Left forelimb (tissue), 1 donor: ENCODE data around the gene HYI.
"Not testable (repeated sequence)": the region's sequence is repeated elsewhere in the genome, so short reads cannot be mapped to it uniquely, and the experiment has no call there.

Experiments
- DNase-seq: peaks from one replicate; pipeline ENCODE4 v3.0.0-alpha.2; 2018; ENCODE audit warnings: low spot score

HYI gene

DNA sequence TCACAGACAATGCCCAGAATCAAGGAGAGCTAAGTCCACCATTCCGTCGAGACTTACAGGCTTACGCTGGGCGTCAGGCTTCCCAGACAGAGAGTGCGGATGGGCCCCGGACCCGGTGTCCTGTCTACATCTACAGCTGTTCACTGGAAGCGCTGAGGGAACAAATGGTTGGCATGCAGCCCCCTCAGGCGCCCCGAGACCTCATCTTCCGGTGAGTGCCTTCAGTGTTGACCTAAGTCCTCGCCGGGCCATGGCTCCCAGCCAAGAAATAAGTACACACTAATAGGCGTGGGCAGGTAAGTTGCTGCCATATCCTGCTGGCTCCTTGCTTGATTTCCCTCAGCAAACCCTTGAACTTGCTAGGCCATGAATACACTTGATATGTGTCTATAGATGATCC, 26.2 kb downstream of the HYI start:
- DNase-seq, result no peak

DNA sequence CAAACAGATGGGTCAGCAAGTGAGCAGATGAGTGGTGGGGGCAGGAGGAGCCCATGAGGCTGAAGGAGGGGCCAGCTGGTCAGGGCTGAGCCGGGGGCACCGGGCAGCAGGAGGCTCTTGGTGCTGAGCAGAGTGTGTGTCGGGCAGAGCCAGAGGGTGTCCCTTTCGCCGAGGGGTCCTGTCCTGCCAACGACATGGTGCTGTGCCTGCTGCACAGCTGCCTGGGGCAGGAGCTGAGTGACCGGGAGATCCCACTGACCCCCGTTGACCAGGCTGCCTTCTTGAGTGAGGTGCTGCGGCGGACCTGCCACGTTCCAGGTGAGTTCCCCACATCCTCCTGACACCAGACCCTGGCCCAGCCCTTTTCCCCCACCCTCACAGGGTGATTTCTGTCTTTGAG, 27.5 kb downstream of the HYI start:
- DNase-seq, result no peak

DNA sequence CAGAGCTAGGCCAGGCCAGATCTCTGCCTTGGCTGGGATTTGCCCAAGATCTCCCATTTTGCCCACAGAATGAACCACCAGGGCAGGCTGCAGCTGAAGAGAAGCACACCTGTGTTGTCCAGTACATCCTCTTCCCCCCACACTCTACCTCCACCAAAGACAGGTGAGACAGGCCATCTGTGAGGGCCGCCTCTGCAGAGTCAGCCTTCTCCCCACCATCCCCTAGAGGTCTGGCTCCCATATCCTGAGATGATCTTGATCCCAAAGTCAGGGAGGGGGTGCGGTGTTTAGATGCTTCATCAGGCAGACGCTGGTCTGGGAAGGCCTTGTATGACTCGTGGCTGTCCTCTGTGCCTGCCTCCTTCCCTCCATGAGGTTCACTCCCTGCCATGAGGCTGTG, 28.7 kb downstream of the HYI start:
- no peak for DNase-seq

DNA sequence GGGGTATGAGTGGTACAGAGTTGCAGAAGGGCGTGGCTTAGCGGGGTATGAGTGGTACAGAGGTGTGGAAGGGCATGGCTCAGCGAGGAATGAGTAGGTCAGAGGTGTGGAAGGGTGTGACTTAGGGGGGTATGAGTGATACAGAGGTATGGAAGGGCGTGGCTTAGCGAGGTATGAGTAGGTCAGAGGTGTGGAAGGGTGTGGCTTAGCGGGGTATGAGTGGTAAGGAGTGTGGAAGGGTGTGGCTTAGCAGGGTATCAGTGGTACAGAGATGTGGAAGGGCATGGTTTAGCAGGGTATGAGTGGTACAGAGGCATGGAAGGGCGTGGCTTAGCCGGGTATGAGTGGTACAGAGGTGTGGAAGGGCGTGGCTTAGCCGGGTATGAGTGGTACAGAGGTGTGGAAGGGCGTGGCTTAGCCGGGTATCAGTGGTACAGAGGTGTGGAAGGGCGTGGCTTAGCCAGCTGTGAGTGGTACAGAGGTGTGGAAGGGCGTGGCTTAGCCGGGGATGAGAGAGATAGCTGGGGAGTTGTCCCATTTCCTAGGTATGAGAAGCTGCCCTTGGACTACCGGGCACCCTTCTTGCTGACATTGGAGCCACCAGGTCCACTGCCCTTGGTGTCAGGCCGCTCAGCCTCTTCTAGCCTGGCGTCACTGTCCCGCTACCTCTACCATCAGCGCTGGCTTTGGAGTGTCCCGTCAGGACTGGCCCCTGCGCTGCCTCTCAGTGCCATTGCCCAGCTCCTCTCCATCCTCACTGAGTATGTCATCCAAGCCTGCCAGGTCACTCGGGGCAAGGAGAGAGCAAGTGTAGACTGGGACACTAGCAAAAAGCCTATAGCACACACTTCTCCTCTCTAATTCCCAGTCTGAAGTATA, 29.8 kb downstream of the HYI start:
- no peak for DNase-seq

DNA sequence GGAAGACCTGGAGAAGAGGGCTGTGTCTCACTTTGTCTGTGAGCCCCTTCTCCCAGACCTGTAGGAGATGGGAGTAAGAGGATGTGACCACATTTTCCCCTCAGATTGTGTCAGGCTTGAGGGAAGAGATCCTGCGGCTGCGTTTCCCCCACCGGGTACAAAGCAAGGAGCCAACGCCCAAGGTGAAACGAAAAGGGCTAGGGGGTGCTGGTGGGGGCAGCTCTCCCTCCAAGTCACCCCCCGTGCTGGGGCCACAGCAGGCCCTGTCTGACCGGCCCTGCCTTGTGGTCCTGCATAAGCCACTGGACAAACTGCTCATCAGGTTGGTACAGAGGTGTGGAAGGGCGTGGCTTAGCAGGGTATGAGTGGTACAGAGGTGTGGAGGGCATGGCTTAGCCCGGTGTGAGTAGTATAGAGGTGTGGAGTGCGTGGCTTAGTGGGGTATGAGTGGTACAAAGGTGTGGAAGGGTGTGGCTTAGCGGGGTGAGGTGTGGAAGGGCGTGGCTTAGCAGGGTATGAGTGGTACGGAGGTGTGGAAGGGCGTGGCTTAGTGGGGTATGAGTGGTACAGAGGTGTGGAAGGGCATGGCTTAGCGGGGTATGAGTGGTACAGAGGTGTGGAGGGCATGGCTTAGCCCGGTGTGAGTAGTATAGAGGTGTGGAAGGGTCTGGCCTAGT, 30.6 kb downstream of the HYI start:
- DNase-seq, result no peak

DNA sequence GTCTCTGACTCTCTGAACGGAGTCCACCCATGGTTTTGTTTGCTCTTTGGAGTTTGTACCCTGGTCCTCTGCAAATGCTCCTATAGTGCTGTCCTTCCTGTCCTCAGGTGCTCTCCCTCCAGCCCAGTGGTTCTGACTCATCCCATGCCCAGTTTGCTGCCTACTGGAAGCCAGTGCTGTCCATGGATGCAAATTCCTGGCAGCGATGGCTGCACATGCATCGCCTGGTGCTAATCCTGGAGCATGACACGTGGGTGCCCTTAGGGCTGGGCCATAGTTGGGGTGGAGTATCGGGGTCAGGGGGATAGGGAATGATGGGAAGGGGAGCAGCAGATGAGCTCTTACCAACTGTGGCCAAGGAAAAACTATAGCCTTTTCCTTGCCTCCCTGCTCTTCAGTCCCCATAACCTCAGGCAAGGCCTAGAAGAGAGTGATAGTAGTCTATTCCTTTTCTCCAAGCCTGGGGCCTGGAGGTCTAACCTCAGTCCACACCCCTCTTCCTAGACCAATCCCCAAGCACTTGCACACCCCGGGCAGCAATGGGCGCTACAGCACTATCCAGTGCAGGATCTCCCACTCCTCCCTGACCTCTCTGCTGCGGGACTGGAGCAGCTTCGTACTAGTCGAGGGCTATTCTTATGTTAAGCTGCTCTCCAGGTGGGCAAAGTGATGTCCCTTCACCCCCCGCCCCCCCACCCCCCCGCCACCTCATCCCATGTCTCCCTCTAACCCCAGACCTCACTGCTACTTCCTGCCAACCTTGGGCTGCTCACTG, 31.6 kb downstream of the HYI start:
- no peak for DNase-seq

DNA sequence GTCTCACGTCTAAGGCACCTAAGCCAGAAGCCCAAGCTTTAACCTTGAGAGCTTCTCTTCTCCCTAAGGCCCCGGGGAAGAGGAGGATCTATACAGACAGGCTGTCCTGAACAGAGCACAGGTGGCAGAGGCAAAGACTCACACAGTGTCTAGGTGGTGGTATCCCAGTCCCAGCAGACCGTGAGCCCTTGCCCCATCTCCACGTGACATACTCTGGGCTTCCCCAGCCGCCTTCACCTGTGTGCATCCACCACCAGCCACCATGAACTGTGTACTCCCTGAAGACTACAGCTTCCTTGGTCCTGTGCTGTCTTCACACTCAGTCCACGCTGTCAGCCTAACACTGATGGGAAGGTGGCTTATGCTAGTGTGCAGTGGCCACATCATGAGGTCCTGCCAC, 32.3 kb downstream of the HYI start:
- no peak for DNase-seq

DNA sequence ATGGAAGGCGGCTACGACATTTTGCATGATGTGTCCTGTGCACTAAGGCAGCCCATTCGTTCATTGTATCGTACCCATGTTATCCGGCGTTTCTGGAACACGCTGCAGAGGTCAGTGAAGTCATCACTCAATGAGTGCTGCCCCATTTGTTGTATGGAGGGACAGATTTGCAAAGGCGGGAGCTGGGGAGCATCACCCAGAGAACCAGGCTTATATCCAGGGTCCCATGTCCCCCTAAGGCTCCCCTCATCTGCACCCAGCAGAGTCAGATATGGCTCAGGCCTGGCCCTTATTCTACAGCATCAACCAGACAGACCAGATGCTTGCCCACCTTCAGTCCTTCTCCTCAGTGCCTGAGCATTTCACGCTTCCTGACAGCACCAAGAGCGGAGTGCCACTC, 32.9 kb downstream of the HYI start:
- no peak for DNase-seq

DNA sequence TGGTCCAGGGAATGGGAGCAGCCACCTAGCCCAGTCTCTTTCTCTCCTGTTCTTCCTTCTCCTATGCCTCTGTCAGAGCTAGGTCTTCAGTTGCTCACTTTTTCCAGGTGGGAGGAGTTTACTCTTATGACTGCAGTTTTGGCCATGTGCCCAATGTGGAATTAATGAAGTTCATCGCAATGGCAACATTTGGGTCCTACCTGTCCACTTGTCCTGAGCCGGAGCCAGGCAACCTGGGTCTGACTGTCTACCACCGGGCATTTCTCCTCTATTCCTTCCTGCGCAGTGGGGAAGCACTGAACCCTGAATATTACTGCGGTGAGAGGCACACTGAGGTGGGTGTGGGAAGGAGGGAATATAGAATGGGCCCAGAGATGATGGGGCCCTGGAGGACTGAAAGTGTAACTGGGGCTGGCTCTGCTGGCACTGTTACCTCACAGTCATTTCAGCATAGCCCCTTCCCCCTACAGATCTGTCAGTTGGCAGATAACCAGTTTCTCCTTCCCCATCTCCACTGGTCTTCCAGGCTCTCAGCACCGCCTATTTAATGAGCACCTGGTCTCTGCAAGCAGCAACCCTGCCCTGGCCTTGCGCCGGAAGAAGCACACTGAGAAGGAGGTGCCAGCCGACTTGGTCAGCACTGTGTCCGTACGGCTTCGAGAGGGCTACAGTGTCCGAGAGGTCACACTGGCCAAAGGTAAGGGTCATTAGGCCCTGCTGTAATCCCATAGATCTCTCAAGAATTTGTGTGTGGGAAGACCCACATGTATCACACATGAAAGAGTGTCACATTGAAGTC, 33.9 kb downstream of the HYI start:
- DNase-seq, result no peak

DNA sequence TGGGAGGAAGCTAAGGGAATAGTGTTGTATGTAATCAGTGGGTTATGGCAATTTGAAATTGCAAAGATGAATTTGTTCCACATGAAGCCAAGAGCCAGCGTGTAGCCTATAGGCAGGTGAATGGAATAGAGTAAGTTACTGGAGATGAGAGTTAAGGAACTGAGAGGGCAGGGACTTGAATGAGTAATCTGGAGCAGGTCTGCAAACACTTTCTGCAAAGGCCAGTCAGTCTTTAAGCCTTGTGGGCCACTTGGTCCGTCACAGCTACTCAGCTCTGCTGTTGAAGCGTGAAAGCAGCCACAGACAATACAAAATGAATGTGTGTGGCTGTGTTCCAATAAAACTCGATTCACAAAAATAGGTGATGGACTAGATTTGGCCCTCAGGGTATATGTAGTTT, 34.9 kb downstream of the HYI start:
- DNase-seq, result no peak

DNA sequence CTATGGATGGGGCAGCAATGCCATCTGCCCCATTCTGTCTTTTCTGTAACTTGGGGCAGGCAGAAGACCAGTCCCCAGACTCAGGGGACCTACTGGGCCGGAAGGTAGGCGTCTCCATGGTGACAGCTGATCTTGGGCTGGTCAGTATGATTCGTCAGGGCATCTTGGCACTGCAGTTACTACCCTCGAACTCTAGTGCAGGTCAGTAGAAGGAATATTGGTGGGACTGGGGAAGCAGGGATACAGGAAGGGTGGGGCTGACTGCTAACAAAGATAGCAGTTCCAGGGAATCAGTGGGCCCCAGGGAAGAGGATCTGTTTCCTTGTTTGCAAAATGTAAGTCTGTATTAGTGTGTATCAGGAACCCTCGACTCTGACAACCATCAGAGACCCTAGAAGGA, 37.8 kb downstream of the HYI start:
- DNase-seq, result no peak

DNA sequence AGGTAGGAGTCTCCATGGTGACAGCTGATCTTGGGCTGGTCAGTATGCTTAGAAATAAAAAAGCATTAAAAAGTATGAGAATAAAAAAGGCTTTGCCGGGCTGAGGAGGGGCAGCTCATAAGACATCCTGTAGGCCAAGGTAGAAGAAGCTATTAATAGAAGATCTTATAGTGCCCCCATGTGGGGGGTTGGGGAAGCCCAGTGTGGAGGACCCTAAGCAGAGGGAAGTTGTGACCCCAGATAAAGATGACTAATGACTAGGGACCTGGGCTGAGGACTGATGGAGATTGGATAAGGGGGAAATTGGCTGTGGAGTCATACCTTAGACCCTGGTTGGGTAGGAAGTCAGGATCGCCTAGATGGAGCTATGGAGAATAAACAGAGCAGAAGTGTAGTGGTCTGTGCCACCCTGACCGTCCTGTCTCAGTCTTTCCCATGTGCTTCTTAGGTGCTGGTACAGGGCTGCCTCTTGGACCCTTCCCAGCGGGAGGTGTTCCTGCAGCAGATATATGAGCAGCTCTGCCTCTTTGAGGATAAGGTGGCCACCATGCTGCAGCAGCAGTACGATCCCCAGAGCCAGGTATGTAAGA, 39.0 kb downstream of the HYI start:
- DNase-seq, result no peak

DNA sequence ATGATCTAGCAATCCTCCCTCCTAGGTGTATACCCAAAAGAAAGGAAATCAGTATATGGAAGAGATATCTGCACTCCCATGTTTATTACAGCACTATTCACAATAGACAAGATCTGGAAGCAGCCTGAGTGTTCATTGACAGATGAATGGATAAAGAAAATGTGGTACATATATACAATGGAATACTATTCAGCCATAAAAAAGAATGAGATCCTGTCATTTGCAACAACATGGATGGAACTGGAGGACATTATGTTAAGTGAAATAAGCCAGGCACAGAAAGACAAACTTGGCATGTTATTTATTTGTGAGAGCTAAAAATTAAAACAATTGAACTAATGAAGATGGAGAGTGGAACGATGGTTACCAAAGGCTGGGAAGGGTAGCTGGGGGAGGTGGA, 40.3 kb downstream of the HYI start:
- DNase-seq, result not testable (repeated sequence)

DNA sequence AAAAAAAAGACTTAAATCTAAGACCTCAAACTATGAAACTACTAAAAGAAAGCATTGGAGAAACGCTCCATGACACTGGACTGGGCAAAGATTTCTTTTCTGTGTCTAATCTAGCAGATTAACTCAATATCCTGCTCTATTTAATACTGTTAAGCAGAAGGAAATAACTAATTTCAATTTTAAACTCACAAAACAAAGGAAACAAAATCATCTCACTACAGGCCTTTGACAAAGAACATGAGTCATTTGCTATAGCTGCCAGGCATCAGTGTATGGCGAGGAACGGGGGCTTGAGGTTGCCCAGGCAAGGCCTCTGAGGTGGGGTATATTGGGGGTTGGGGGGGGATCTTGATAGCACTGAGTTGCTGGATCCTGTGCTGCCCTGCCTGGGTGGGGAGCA, 43.2 kb downstream of the HYI start:
- DNase-seq, result no peak

DNA sequence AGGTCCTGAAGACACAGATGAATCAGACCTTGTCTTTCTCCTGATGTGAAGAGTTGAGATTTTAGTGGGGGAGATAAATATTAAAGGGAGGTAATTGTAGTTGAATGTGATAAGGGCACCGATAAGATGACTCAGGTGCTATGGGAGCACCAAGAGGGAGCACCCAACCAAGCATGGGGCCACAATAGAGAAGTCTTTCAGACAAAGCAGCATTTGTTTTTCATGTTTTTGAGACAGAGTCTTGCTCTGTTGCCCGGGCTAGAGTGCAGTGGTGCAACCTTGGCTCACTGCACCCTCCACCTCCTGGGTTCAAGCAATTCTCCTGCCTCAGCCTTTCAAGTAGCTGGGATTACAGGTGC, 47.9 kb downstream of the HYI start:
- DNase-seq, result no peak

DNA sequence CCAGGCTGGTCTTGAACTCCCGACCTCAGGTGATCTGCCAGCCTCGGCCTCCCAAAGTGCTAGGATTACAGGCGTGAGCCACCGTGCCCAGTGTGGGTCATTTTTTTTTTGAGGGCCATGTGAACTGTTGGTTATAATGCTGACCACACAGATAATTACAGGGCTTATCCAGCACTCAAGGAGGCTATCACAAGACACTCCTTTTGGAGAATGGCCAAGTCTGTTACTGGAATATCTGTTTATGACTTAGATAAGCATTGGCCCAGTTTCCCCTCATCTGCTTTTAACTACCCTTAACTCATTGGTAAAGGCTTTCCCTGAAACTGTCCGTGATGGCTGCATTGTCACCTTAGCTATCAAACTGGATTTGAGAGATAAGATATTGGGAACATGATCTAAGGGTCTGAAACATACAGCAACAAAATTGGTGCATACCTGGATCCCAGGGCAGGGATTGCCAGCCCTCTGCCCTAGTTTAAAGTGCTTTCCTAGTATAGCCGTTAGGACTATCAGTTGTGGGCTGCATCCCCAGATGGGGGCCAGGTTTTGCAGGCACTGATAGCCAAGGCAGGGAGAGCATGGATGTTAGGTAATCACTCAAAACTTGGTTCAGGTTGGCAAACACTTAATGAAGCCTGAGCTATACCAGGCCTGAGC, 48.4 kb downstream of the HYI start:
- DNase-seq, result no peak

DNA sequence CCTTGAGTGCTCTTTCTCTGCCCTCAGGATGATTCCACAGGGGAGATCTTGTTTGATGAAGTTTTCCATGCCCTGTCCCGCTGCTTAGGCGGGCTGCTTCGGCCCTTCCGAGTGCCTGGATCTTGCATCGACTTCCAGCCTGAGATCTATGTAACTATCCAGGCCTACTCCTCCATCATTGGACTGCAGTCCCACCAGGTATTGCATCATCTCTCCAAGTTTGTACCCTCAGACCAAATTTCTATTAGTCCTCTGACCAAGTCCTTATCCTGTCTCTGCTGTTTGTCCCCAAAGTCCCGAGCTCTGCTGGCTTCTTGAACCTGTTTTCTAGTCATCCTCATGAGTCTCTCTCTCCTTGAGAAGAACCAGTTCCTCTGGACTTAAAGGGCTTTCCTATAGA, 49.4 kb downstream of the HYI start:
- no peak for DNase-seq

DNA sequence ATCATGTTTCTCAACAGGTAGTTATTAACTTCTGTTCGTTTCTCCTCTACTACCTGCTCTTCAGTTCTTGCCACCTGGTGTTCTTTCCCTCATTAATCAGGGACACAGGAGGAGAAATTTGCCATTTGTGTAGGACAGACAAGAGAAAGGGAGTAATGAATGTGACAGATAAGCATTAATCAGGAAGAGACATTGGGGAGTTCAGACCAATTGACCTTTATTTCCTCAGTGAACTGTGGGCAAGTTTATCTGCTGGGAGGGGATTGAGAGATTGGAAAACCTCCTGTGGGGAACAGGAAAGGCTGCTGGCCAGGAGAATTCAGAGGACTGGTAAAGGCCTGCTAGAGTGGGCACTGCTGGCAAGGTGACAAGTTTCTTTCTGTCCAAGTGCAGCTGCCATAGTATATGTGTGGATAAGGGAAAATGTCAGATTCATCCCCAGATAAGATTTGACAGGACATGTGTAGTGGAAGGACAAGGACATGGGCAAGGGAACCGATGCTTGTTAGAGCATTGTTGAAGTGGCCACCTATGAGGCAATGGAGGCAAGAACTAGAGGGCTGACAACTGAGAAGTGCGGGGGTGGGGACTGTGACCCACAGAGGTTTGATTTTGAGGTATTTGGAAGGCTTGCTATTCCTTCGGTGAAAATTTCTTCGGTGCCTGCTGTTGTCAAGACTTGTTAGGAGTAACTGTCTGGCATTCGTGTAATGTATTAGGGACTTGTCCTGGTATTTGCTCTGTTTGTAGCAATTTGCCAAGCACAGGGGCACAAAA, 51.5 kb downstream of the HYI start:
- DNase-seq, result no peak
